Endothelial cell of umbilical vein (primary cell): Measurements from ENCODE around the gene DZIP1. TPM values are rescaled to one million over a fixed set of nuclear protein-coding genes. Genes with fewer than 3 reads are reported as not detected.
"Not testable (repeated sequence)": the region's sequence is repeated elsewhere in the genome, so short reads cannot be mapped to it uniquely, and the experiment has no call there.

Experiments
- BruUV-seq: library from RNA; stranded (reverse); fragments of 400-500 nt; replicated peaks from 2 replicates; lab custom pipeline; 2021; lab: Mats Ljungman, UMichigan
- CTCF ChIA-PET: fragments of 300-600, 350-600 bp; sonication (Branson Sonifier 250); formaldehyde crosslinking; loops from one replicate; lab custom pipeline; 2021; ENCODE audit warnings: antibody characterized with exemption, inconsistent platforms; lab: Charles Lee
- POLR2A ChIA-PET: fragments of 300-600, 350-600 bp; sonication (Branson Sonifier 250); formaldehyde crosslinking; loops from one replicate; lab custom pipeline; 2021; ENCODE audit warnings: antibody characterized with exemption, inconsistent platforms; lab: Charles Lee
- DNase-seq: peaks from one replicate; pipeline ENCODE4 v3.0.0-alpha.2; 2011; ENCODE audit warnings: low read depth, low spot score
- FAIRE-seq: peaks from 2 replicates; lab custom pipeline; 2011; peaks lifted over from hg19 to GRCh38; lab: Jason Lieb, UNC
- H2AFZ ChIP-seq: 2 replicates; pipeline ENCODE4 v1.6.0; 2012; ENCODE audit warnings: low read depth, low read length, control low read depth, inconsistent platforms
- H3K27ac ChIP-seq: 2 replicates; pipeline ENCODE4 v1.5.1; 2011; ENCODE audit warnings: low read depth, mild to moderate bottlenecking, control low read depth, low read length, moderate library complexity; ENCODE audit not compliant: insufficient read depth
- H3K27me3 ChIP-seq, 2 experiments: 2 replicates each; pipeline versions ENCODE4 v1.6.0 to v1.6.1; 2011; ENCODE audit warnings: low read length in 2 of 2, mixed read lengths in 1 of 2; ENCODE audit not compliant: control insufficient read depth in 2 of 2, insufficient read depth in 2 of 2
- H3K36me3 ChIP-seq, 2 experiments: 2 replicates in 1 of 2; 3 replicates in 1 of 2; pipeline ENCODE4 v1.5.1; 2011; ENCODE audit warnings: low read length in 2 of 2, mild to moderate bottlenecking in 1 of 2, moderate library complexity in 1 of 2; ENCODE audit not compliant: control insufficient read depth in 2 of 2, insufficient read depth in 2 of 2; ENCODE audit errors: extremely low read depth in 1 of 2
- H3K4me1 ChIP-seq: 3 replicates; pipeline ENCODE4 v1.5.1; 2011; ENCODE audit warnings: mild to moderate bottlenecking, low read length; ENCODE audit not compliant: control insufficient read depth, insufficient read depth; ENCODE audit errors: extremely low read depth
- H3K4me2 ChIP-seq: 2 replicates; pipeline ENCODE4 v1.6.1; 2011; ENCODE audit warnings: low read length, control low read depth, mixed read lengths; ENCODE audit not compliant: insufficient read depth
- H3K4me3 ChIP-seq, 3 experiments: fragments of 200-600 bp in 1 of 3; sonication (generic), shearing (Covaris generic) in 1 of 3; replicated peaks in 1 of 3; 2 replicates each; pipeline ENCODE4 v1.5.1; 2011 to 2016; ENCODE audit warnings: control low read depth in 3 of 3, low read length in 3 of 3, mild to moderate bottlenecking in 2 of 3, inconsistent platforms in 1 of 3, low read depth in 1 of 3, moderate library complexity in 1 of 3; ENCODE audit not compliant: insufficient read depth in 1 of 3
- H3K79me2 ChIP-seq: 2 replicates; pipeline ENCODE4 v1.6.0; 2012; ENCODE audit warnings: low read length, inconsistent platforms; ENCODE audit not compliant: control insufficient read depth, insufficient read depth
- H3K9ac ChIP-seq: replicated peaks from 2 replicates; pipeline ENCODE3; 2011; ENCODE audit warnings: low read length, control low read depth; ENCODE audit not compliant: insufficient read depth; ENCODE audit errors: extremely low read depth
- H3K9me1 ChIP-seq: replicated peaks from 3 replicates; pipeline ENCODE4 v1.6.0; 2011; ENCODE audit warnings: mild to moderate bottlenecking, low read length; ENCODE audit not compliant: control insufficient read depth, insufficient read depth; ENCODE audit errors: extremely low read depth
- H3K9me3 ChIP-seq: replicated peaks from 2 replicates; pipeline ENCODE4 v1.5.1; 2012; ENCODE audit warnings: low read length, inconsistent platforms; ENCODE audit not compliant: control insufficient read depth, insufficient read depth
- H4K20me1 ChIP-seq: replicated peaks from 2 replicates; pipeline ENCODE3; 2011; ENCODE audit warnings: mild to moderate bottlenecking, low read length; ENCODE audit not compliant: control insufficient read depth, insufficient read depth; ENCODE audit errors: extremely low read depth
- CTCF ChIP-seq, 2 donors: IDR thresholded peaks; 1 replicate in 1 of 2; 2 replicates in 1 of 2; pipeline ENCODE4 v1.5.1; 2011; ENCODE audit warnings: low read length in 2 of 2, mild to moderate bottlenecking in 2 of 2, moderate library complexity in 2 of 2, control low read depth in 1 of 2, inconsistent platforms in 1 of 2, low read depth in 1 of 2; ENCODE audit not compliant: insufficient read depth in 1 of 2; ENCODE audit errors: extremely low read depth in 1 of 2
- EZH2 ChIP-seq: IDR thresholded peaks from 2 replicates; pipeline ENCODE4 v1.6.1; 2012; ENCODE audit warnings: borderline replicate concordance, low read depth, mild to moderate bottlenecking, moderate library complexity, low read length, inconsistent platforms; ENCODE audit not compliant: severe bottlenecking
- MAX ChIP-seq: IDR thresholded peaks from 2 replicates; pipeline ENCODE4 v1.6.1; 2011; ENCODE audit not compliant: insufficient read depth, insufficient read length
- dilution Hi-C: fragments of 300-500 bp; cut with MboI; formaldehyde crosslinking; loops from one replicate; pipeline ENCODE4 v1.15.0; 2019; ENCODE audit warnings: low sequenced_read_pairs; ENCODE audit not compliant: extremely low pct_ligation_motif_present
- intact Hi-C: fragments of 100-400 bp; cut with micrococcal nuclease; formaldehyde crosslinking; loops from one replicate; pipeline ENCODE4 v1.10.0; 2022
- polyA plus RNA-seq, 4 experiments: library from polyadenylated mRNA; depleted of rRNA in 3 of 4; stranded (reverse) in 3 of 4; unstranded in 1 of 4; fragments of >200 nt; gene quantifications; 2 replicates each; pipeline versions ENCODE4 v1.2.1 to v1.2.3, GENCODE V29; 2011 to 2012; ENCODE audit warnings: missing spikeins in 1 of 4
- total RNA-seq: library from RNA; stranded (reverse); gene quantifications from 2 replicates; pipeline ENCODE4 v1.2.3, GENCODE V29; 2021

DZIP1 gene
- total and polyA plus RNA-seq, 2 donors (not counting 3 experiments of a cell fraction or from before 2014, with no cell fraction given): 8.6 to 32.1 TPM

- BruUV-seq: no TSS peak
- peaks cover 53% of the 10 kb centered on the region for H3K79me2 ChIP-seq
- no peak overlapping the region for H3K27ac ChIP-seq
- intact Hi-C loops: no loop called here
- FAIRE-seq: peak; percentile 40
- CTCF ChIA-PET: no interaction called here
- POLR2A ChIA-PET: no interaction called here
- no peaks in the 10 kb centered on the region for H3K27me3 ChIP-seq
- H3K9ac ChIP-seq: no peak overlapping the region
- TF ChIP-seq CTCF (IDR thresholded peaks at IDR 0.05; ENCODE audit: extremely low read depth in 1 of 2, insufficient read depth in 1 of 2, low read depth in 1 of 2, low read length in 2 of 2) (no peak), EZH2 (no peak), MAX (no peak)
- dilution Hi-C loops: no loop called here
- no peak overlapping the region for H3K4me2 ChIP-seq
- H3K4me3 ChIP-seq: no peak overlapping the region
- no peaks in the 10 kb centered on the region for H3K4me1 ChIP-seq
- no peak for DNase-seq
- H3K9me1 ChIP-seq: no peaks in the 10 kb centered on the region
- H4K20me1 ChIP-seq: no peaks in the 10 kb centered on the region
- no peaks in the 10 kb centered on the region for H3K36me3 ChIP-seq
- no peaks in the 10 kb centered on the region for H3K9me3 ChIP-seq
- no peak overlapping the region for H2AFZ ChIP-seq
These were observed 45.0 kb upstream of the DZIP1 start for GRCh38 chr13:95689582-95689926.

- H3K27ac ChIP-seq, intact Hi-C loops, H3K27me3 ChIP-seq, H3K9me3 ChIP-seq, dilution Hi-C loops, DNase-seq, H3K9me1 ChIP-seq, H4K20me1 ChIP-seq, H3K36me3 ChIP-seq, POLR2A ChIA-PET, H3K9ac ChIP-seq, H3K4me2 ChIP-seq, H3K4me3 ChIP-seq, H3K4me1 ChIP-seq, FAIRE-seq, BruUV-seq, H2AFZ ChIP-seq: not testable (repeated sequence)
- CTCF ChIA-PET: interaction anchor here (1.3 kb wide), 1 partner anchor 149 kb away, joined by 4 read pairs; no protein-coding TSS in a partner anchor
- peaks cover 82% of the 10 kb centered on the region for H3K79me2 ChIP-seq
These were observed 40.5 kb upstream of the DZIP1 start for GRCh38 chr13:95684960-95685359.
